Neutrophil (primary cell): ENCODE data around the gene MGAM2.
A peak's percentile ranks its signal among the peaks of the same experiment; 100 is the strongest.

Experiments used
- H3K27ac ChIP-seq: fragments of 200-600 bp; sonication (generic); 2 replicates; pipeline ENCODE4 v1.5.1; 2016; ENCODE audit warnings: mild to moderate bottlenecking, moderate library complexity
- H3K27me3 ChIP-seq: fragments of 200-600 bp; sonication (generic); 2 replicates; pipeline ENCODE4 v1.6.0; 2016; ENCODE audit warnings: mild to moderate bottlenecking
- H3K36me3 ChIP-seq: fragments of 200-600 bp; sonication (generic); 2 replicates; pipeline ENCODE4 v1.5.1; 2017
- H3K4me1 ChIP-seq, 2 experiments: fragments of 200-600 bp in 1 of 2; sonication (generic) in 1 of 2; 1 replicate in 1 of 2; 2 replicates in 1 of 2; pipeline versions ENCODE4 v1.5.1 to v1.6.1; 2013 to 2016; ENCODE audit warnings: low read depth in 1 of 2, low read length in 1 of 2, mild to moderate bottlenecking in 1 of 2, moderate library complexity in 1 of 2; ENCODE audit not compliant: control insufficient read depth in 1 of 2, insufficient read depth in 1 of 2
- H3K4me3 ChIP-seq, 2 experiments: fragments of 200-600 bp in 1 of 2; sonication (generic) in 1 of 2; 1 replicate in 1 of 2; 2 replicates in 1 of 2; pipeline ENCODE4 v1.5.1; 2013 to 2016; ENCODE audit warnings: low read depth in 1 of 2, low read length in 1 of 2, mild to moderate bottlenecking in 1 of 2, moderate library complexity in 1 of 2
- H3K9me3 ChIP-seq: fragments of 200-600 bp; sonication (generic); 2 replicates; pipeline ENCODE4 v1.5.1; 2016
- CTCF ChIP-seq: fragments of 200-600 bp; sonication (generic); IDR thresholded peaks from 2 replicates; pipeline ENCODE4 v1.5.1; 2016; ENCODE audit warnings: antibody characterized with exemption

The MGAM2 gene

GRCh38 chr7:142175594-142175993 is 64.1 kb downstream of the MGAM2 start:
- H3K36me3 ChIP-seq: peaks cover 10% of the 10 kb centered on the region
- no peaks in the 10 kb centered on the region for H3K9me3 ChIP-seq
- no peak for TF ChIP-seq CTCF
- H3K4me3 ChIP-seq: peak overlapping the region in 1 of 2 experiments; percentile 13
- peaks cover 27 to 32% of the 10 kb centered on the region in 2 experiments for H3K4me1 ChIP-seq
- H3K27ac ChIP-seq: peak overlapping the region; percentile 67
- H3K27me3 ChIP-seq: no peaks in the 10 kb centered on the region

GRCh38 chr7:142176901-142177300 is 65.4 kb downstream of the MGAM2 start:
- no peak for TF ChIP-seq CTCF

GRCh38 chr7:142177869-142178268 is 66.4 kb downstream of the MGAM2 start:
- H3K36me3 ChIP-seq: no peaks in the 10 kb centered on the region
- H3K27me3 ChIP-seq: no peaks in the 10 kb centered on the region
- no peak overlapping the region for H3K27ac ChIP-seq
- no peak overlapping the region for H3K4me3 ChIP-seq
- no peak for TF ChIP-seq CTCF
- no peaks in the 10 kb centered on the region for H3K9me3 ChIP-seq
- peaks cover 27 to 32% of the 10 kb centered on the region in 2 experiments for H3K4me1 ChIP-seq

More at GRCh38 chr7:142176901-142177300, 65.4 kb downstream of the MGAM2 start:
- peaks cover 27 to 32% of the 10 kb centered on the region in 2 experiments for H3K4me1 ChIP-seq
- H3K27me3 ChIP-seq: no peaks in the 10 kb centered on the region
- no peaks in the 10 kb centered on the region for H3K9me3 ChIP-seq
- H3K36me3 ChIP-seq: peaks cover 9% of the 10 kb centered on the region
- H3K4me3 ChIP-seq: no peak overlapping the region
- H3K27ac ChIP-seq: peak overlapping the region; percentile 67

GRCh38 chr7:142180426-142180825 is 68.9 kb downstream of the MGAM2 start:
- no peaks in the 10 kb centered on the region for H3K27me3 ChIP-seq
- peaks cover 21 to 23% of the 10 kb centered on the region in 2 experiments for H3K4me1 ChIP-seq
- no peak overlapping the region for H3K4me3 ChIP-seq
- no peaks in the 10 kb centered on the region for H3K9me3 ChIP-seq
- no peak overlapping the region for H3K27ac ChIP-seq
- TF ChIP-seq CTCF: no peak
- H3K36me3 ChIP-seq: no peaks in the 10 kb centered on the region

GRCh38 chr7:142181211-142181610 is 69.7 kb downstream of the MGAM2 start:
- no peak overlapping the region for H3K4me3 ChIP-seq
- H3K27ac ChIP-seq: no peak overlapping the region
- no peaks in the 10 kb centered on the region for H3K9me3 ChIP-seq
- TF ChIP-seq CTCF: no peak
- H3K27me3 ChIP-seq: no peaks in the 10 kb centered on the region
- H3K4me1 ChIP-seq: peaks cover 13 to 15% of the 10 kb centered on the region in 2 experiments
- H3K36me3 ChIP-seq: no peaks in the 10 kb centered on the region

- no peak for TF ChIP-seq CTCF
- H3K36me3 ChIP-seq: no peaks in the 10 kb centered on the region
- no peaks in the 10 kb centered on the region for H3K9me3 ChIP-seq
- peaks cover 6 to 7% of the 10 kb centered on the region in 2 experiments for H3K4me1 ChIP-seq
- H3K27me3 ChIP-seq: no peaks in the 10 kb centered on the region
- no peak overlapping the region for H3K27ac ChIP-seq
- H3K4me3 ChIP-seq: no peak overlapping the region
These were observed 70.4 kb downstream of the MGAM2 start for GRCh38 chr7:142181966-142182365.
